SW480 (cell line): ENCODE measurements around the gene PDIA2.
"Not testable (repeated sequence)": the region's sequence is repeated elsewhere in the genome, so short reads cannot be mapped to it uniquely, and the experiment has no call there.

Experiments used
- DNase-seq: peaks from one replicate; pipeline ENCODE4 v3.0.0-alpha.2; 2016; ENCODE audit warnings: low spot score

Gene PDIA2, protein sequence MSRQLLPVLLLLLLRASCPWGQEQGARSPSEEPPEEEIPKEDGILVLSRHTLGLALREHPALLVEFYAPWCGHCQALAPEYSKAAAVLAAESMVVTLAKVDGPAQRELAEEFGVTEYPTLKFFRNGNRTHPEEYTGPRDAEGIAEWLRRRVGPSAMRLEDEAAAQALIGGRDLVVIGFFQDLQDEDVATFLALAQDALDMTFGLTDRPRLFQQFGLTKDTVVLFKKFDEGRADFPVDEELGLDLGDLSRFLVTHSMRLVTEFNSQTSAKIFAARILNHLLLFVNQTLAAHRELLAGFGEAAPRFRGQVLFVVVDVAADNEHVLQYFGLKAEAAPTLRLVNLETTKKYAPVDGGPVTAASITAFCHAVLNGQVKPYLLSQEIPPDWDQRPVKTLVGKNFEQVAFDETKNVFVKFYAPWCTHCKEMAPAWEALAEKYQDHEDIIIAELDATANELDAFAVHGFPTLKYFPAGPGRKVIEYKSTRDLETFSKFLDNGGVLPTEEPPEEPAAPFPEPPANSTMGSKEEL

DNA sequence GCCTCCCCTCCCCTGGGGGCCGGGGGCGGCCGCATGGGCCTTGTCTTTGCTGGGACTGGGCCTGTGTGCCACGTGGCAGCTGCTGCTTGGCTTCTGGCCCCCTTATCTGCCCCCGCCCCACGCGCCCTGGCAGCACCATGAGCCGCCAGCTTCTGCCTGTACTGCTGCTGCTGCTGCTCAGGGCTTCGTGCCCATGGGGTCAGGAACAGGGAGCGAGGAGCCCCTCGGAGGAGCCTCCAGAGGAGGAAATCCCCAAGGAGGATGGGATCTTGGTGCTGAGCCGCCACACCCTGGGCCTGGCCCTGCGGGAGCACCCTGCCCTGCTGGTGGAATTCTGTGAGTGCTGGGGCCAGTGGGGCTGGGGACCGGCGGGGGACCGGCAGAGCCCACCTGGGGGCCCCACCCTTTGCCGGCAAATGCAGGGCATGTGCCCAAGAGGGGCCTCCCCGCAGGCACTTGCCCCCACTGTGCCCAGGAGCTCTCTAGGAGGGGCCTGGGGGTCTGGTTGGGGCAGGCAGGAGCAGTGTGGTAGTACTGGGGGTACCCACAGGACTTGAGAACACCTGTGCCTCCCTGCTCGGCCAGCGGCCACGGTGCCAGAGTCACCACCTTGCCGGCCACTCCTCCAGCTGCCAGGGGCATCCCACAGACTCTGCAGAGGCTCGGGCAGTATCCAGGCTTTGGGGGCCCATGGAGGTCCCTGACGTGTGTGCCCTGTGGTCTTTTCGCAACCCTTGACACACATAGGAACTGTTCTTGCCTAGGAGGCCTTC lies at the start of gene PDIA2:
PDIA2 (plus strand) TSS at position 132 of the 773 bp plus-strand sequence; CDS start at position 138, 6 bp downstream.
- no peak for DNase-seq

DNA sequence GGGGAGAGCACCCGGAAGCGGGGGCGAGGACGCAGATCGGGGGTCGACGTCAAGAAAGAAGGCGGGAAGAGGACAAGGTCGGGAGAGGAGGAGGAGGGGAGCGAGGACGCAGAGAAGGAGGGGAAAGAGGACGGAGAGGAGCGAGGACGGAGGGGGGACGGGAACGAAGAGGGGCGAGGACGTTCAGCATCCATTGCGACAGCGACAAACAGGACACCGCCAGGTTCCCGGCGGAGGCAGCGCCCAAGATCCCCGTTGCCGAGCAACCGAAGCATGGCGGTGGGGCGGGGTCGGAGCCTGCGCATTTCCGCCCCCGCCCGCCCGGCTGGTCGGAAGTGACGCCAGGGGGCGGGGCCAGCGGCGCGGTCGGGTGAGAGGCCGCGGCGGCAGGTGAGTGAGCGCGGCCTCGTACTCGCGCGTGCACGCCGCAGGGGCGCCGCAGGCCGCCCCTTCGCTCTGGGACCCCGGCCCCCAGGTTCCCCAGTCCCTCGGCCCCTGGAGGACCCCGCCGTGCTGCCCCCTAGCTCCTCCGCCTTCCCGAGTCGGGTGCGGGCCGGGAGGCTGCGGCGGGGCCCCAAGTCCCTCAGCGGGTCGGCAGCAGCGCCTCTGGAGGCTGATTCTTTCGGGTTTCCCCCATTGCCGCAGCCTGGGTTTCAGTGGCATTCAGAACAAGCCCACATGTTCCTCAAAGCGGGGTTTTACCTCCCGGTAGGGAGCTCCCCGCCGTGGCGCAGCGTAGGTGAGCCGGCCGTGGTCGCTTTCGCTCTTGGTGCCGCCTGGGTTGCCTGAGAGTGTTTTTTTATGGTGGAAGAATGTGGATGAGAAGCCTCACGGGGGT lies 48.3 kb upstream of the PDIA2 start, which contains the start of gene FAM234A:
FAM234A (plus strand) TSS at position 354 of the 838 bp plus-strand sequence. CDS start 19,593 bp downstream, outside the sequence.
- DNase-seq = peak; percentile 92

DNA sequence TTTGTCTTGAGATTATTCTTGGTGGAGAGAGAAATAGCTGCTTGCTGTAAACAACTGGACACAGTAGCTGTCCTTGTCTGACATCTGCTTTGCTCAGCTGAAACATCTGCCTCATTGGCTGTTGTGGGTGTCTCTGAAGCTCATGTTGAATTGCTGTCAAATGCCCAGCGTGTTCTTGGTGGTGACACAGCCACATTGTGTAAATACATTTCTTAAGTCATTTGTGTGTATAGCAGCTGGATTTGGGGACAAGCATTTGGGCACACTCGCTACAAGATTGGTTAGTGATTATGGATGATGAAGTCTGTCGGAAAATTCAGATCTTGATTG lies 43.1 kb upstream of the PDIA2 start:
- DNase-seq = no peak

DNA sequence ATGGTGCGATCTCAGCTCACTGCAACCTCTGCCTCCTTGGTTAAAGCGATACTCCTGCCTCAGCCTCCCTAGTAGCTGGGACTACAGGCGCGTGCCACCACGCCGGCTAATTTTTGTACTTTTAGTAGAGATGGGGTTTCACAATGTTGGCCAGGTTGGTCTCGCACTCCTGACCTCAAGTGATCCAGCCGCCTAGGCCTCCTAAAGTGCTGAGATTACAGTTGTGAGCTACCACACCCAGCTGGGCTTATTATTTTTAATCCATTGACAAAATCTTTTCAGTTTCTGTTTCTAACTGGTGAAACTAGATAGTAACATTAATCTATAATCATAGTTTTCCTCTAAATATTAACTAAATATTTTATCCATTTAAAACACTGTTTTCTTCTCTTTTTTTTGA lies 42.4 kb upstream of the PDIA2 start:
- DNase-seq = no peak

DNA sequence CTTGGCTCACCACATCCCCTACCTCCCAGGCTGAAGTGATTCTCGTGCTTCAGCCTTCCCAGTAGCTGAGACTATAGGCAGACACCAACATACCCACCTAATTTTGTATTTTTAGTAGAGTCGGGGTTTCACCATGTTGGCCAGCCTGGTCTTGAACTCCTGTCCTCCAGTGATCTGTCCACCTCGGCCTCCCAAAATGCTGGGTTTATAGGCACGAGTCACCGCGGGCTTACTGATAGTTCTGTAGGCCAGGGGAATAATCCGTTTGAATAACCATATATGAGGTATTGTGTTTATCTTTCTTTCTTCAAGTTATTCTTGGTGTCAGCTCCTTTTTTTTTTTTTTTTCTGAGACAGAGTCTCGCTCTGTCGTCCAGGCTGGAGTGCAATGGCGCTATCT lies 40.7 kb upstream of the PDIA2 start:
- no peak for DNase-seq

DNA sequence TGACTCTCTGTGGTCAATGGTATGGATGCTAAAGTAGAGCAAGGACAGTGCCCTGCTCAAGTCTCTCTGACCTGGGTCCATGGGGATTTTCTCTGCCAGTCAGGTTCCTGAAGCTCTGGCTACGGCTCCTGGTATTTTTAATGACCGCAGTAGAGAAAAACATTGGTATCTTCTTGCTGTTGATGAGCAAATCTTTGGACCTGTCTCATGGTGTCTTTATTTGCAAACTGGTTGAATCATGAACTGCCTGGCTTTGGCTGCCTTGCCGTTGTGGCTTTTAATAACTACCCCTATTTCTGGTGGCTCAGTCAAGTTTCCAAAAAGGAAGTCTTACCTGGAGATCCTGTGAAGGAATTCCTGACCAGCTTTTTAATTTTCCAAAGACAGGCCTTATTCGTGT lies 39.6 kb upstream of the PDIA2 start:
- DNase-seq = no peak

DNA sequence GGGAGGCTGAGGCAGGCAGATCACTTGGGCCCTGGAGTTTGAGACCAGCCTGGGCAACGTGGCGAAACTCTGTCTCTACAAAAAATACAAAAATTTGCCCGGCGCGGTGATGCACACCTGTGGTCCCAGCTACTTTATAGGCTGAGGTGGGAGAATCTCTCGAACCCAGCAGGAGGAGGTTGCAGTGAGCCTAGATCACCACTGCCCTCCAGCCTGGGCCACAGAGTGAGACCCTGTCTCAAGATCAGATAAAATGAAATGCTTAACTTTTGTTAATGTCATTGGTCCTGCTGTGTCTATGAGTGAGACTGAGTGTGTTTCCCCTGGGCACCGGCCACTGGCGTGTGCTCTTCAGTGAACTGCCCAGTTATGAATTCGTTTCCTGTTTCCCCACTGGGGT lies 37.9 kb upstream of the PDIA2 start:
- no peak for DNase-seq

DNA sequence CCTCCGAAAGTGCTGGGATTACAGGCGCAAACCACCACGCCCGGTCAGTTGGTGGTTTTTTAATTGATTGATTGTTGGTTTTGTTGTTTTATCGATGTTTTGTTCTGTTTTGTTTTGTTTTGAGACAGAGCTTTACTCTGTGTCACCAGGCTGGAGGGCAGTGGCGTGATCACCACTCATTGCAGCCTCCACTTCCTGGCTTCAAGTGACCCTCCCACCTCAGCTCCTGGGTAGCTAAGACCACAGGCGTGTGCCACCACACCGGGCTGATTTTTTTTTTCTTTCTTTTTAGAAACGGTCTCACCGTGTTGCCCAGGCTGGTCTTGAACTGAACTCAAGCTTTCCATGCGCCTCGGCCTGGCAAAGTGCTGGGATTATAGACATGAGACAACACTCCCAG lies 35.9 kb upstream of the PDIA2 start:
- no peak for DNase-seq

DNA sequence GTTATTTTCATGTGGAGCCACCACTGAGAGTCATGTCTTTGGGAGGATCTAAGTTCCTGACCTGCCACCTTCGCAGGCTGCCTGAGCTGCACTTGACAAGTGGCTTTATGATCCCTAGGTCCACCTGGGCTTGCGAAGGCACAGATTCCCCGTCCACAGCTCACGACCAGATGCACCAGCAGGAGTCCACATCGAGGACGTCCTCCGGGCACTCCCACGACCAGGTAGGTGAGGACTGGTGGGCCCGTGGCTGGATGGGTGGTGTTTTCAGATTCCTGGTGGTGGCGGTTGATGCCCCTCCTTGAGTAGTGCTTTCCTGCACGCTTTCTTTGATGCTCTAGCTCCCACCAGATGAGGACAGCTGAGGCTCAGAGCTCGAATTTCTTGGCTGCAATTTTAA lies 33.5 kb upstream of the PDIA2 start:
- DNase-seq = no peak

DNA sequence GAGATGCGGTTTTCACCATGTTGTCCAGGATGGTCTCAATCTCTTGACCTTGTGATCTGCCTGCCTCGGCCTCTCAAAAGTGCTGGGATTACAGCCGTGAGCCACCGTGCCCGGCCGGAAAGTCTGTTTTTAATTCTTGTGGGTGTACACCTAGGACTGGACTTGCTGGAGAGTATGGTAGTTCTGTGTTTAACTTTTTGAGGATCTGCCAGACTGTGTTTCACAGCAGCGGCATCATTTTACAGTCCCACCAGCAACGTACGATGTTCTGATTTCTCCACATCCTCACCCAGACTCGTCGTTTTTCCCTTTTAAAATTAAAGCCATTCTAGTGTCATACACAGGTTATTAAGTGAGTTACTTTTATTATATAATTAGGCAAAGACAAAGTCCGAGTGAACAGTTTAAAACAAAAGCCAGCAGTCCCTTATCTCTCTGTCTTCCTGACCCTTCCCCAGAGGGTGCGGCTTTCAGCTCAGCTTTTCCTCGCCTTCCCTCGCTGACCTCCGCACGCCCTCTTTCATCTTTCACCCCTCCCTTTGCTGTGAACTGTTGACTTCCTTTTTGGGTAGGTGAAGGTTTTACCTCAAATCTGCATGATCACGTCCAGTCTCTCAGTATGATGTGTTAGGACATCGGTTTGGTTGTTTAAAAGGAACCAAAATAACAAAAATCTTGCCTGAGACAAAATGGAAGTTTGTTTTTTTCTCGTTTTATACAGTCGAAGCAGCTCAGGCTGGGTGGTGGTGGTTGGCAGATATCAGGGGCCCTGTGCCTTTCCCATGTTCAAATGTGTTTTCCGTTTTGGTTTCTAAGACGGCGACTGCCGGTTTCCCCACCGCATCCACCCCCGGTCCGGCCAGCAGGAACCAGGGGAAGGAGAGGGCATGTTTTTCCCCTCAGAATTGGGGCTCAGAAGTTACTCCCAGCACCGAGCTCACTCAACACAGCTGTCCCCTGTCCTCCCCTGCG lies 30.3 kb upstream of the PDIA2 start:
- no peak for DNase-seq

DNA sequence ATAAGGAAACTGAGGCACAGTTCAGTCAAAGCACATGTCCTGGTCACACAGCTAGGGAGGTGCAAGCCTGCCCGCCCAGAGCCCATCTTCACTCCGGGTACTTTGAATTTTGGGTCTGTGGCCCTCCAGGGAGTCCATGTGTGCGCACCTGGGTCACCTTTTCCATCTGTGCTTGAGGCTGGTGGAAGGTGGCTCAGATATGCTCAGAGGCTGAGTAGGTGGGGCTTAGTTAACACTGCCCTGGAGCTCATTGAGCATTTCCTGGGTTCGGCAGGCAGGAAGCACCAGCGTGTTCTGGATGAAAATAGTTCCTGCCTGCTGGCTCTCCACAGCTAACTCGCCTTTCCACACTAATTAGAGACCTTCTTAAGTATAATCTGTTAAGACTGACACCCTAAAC lies 29.1 kb upstream of the PDIA2 start:
- no peak for DNase-seq

DNA sequence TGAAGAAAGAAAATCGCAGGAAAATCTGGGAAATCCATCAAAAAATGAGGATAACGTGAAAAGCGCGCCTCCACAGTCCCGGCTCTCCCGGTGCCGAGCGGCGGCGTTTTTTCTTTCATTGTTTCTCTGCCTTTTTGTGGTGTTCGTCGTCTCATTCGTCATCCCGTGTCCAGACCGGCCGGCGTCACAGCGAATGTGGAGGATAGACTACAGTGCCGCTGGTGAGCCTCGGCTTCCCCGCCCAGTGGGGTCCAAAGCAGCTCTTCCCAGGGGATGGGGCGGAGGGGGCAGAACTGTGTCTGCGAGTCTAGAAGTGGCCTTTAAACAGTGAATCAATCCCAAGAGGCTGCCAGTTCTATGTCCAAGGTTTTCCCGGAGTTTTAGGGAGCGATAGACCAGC lies 28.5 kb upstream of the PDIA2 start:
- no peak for DNase-seq

DNA sequence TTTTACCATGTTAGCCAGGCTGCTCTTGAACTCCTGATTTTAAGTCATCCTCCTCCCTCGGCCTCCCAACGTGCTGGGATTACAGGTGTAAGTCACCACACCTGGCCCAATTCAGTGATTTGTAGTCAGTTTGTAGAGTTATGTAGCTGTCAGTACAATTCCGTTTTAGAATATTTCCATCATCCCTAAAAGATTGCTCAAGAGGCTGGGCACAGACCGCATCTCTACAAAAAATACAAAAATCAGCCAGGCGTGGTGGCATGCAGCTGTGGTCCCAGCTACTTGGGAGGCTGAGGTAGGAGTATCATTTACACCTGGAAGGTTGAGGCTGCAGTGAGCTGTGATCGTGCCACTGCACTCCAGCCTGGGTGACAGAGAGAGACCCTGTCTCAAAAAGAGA lies 27.8 kb upstream of the PDIA2 start:
- DNase-seq = no peak

DNA sequence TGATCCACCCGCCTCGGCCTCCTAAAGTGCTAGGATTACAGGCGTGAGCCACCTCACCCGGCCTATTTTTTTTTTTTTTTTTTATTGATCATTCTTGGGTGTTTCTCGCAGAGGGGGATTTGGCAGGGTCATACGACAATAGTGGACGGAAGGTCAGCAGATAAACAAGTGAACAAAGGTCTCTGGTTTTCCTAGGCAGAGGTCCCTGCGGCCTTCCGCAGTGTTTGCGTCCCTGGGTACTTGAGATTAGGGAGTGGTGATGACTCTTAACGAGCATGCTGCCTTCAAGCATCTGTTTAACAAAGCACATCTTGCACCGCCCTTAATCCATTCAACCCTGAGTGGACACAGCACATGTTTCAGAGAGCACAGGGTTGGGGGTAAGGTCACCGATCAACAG lies 24.9 kb upstream of the PDIA2 start:
- not testable (repeated sequence) for DNase-seq

DNA sequence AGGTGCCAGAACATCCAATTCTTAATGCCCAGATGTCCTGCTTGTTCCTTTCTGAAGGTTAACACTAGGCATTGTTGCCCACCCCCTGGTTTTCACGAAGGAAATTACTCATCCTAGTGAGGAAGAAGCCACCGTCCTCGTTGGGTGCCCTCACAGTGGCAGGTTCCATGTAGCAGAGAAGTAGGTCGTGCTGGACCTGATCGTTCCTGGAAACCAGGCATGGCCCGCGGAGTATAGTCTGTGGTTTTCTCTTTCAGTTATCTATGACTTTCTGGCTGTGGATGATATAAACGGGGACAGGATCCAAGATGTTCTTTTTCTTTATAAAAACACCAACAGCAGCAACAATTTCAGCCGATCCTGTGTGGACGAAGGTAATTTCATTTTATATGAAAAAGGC lies 23.7 kb upstream of the PDIA2 start:
- DNase-seq = no peak

DNA sequence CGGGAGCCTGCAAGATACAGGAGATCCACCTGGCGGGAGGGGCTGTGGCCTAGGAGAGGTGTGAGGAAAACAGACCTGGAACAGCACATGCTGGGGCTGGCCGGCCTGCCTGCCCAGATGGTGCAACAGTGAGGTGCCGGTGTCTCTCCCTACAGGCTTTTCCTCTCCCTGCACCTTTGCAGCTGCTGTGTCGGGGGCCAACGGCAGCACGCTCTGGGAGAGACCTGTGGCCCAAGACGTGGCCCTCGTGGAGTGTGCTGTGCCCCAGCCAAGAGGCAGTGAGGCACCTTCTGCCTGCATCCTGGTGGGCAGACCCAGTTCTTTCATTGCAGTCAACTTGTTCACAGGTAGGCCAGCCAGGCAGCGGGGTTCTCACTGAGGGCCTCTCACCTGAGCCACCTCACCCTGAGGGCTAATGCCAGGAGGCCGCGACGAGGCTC lies 23.1 kb upstream of the PDIA2 start:
- no peak for DNase-seq

DNA sequence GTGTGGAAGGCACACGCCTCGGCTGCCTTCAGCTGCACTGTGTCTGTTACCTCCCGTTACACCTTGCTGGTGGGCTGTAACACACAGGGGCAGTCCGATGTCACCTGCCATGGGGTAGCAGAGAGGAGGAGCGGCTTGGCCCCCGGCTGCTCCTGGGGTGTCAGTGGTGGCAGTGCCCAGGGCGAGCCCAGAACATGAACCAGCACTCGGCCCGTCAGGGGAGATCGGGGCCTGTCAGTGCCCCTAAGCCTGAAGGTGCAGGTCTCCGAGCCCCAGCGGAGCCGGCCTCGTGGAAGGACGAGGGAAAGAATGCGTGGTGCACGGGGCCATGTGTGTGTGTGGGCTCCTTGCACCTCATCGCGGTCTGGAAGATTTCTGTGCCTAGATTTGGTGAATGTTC lies 22.6 kb upstream of the PDIA2 start:
- DNase-seq = no peak

DNA sequence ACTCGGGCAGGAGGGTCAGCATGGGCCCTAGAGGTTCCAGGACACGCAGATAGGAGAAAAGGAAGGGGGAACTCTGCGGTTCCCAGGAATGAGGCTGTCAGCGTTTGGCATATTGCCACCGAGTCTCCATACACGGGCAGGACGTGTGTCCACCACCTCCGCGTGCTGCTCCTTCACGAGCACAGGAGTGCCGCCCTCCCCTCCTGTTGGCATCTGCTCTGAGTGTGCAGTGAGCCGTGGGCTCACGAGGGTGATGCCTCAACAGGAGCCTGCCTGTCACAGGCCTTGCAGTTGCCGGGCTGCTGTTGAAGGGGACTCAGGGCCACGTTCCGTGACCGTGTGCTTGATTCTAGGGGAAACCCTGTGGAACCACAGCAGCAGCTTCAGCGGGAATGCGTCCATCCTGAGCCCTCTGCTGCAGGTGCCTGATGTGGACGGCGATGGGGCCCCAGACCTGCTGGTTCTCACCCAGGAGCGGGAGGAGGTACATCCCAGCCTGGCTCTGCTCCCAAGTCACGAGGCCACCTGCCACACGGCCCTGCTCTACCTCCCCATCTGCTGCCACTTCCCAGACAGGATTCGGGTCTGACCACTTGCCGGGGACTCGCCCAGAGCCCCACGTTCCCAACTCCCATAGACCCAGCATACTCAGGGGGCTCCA lies 21.8 kb upstream of the PDIA2 start:
- no peak for DNase-seq

DNA sequence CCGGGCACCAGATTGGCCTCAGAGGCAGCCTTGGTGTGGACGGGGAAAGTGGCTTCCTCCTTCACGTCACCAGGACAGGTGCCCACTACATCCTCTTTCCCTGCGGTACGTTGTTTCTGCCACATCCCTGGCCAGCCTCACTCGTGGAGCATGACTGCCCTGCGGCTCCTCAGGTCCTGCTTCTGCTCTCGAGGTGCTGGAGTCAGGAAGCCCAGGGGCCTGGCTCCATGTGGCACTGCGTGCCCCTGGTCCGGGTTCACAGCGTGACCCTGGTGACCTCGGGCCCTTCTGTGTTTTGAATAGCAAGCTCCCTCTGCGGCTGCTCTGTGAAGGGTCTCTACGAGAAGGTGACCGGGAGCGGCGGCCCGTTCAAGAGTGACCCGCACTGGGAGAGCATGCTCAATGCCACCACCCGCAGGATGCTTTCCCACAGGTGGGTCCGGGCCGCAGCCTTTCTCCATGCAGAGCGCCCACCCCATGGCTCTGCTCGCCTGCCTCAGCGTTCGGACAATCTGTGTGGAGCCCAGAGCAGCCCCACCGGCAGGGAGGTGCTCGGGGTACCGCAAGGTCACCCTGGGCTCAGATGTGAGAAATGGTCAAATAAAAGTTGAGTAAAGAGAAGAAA lies 20.7 kb upstream of the PDIA2 start:
- DNase-seq = no peak

DNA sequence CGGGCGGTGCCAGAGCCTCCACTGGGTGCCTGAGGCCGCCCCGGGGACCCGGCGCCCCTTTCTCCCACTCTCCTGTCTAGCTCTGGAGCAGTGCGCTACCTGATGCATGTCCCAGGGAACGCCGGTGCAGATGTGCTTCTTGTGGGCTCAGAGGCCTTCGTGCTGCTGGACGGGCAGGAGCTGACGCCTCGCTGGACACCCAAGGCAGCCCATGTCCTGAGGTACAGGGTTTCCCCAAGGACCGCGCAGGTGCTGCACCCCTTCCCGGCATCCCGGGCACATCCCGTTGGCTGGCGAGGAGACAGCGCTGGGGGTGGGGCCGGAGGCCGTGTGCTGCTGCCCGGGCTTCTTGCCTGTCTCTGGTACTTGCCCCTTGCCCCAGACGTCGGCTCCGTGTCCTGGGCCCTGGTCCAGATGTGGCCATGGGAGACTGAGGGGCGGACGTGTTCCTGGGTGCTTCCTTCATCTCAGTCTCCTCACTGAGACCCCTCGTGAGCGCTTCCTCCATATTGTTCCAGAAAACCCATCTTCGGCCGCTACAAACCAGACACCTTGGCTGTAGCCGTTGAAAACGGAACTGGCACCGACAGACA lies 19.7 kb upstream of the PDIA2 start:
- DNase-seq = no peak
